ENCODE data around the gene FUT6. TPM values are rescaled to one million over a fixed set of nuclear protein-coding genes. Genes with fewer than 3 reads are reported as not detected.
A peak's percentile ranks its signal among the peaks of the same experiment; 100 is the strongest.

Gene FUT6
- total RNA-seq, 2 experiments from 2014 or later = not detected

DNA sequence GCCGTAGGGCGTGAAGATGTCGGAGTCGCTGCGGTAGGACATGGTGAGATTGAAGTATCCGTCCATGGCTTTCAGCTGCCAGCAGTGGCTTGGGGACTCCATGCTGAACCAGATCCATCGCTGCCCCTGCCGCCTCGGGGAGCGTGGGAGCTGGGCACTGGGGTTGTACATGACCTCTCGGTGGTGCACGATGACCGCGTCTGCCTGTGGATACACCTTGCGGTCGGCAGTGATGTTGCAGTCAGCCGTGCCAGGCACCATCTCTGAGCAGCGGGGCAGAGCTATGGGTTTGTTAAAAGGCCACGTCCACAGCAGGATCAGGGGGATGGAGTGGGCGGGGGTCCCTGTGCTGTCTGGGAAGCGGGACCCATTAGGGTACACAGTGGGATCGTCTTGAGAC lies 7.4 kb downstream of the FUT6 start:
- ChIA-PET CTCF (ENCODE audit: unreplicated experiment) (no interaction called here), POLR2A (no interaction called here)
- no peak overlapping the region for H3K27ac ChIP-seq (ENCODE audit: low read depth, low read length, poor library complexity, severe bottlenecking)
- H3K4me2 ChIP-seq (ENCODE audit: low read length) = no peak overlapping the region
- intact Hi-C loops (cut with micrococcal nuclease; ENCODE audit: unreplicated experiment) = no loop called here
- no peaks in the 10 kb centered on the region for H3K79me2 ChIP-seq (ENCODE audit: insufficient read depth, low read depth, low read length)
- H3K9me2 ChIP-seq (ENCODE audit: insufficient read depth, low read length) = no peaks in the 10 kb centered on the region
- no peaks in the 10 kb centered on the region for H4K20me1 ChIP-seq (ENCODE audit: insufficient read depth, low read length)
- no peak overlapping the region for H3K4me3 ChIP-seq (ENCODE audit: low read depth, low read length, poor library complexity, severe bottlenecking)
- no peak overlapping the region for H2AFZ ChIP-seq (ENCODE audit: low read length)
- H3K9me3 ChIP-seq (ENCODE audit: low read length) = no peaks in the 10 kb centered on the region
- TF ChIP-seq EZH2phosphoT487 (IDR thresholded peaks at IDR 0.05; ENCODE audit: borderline replicate concordance, low read depth, low read length) = no peak
- TF ChIP-seq, protein P1, sequence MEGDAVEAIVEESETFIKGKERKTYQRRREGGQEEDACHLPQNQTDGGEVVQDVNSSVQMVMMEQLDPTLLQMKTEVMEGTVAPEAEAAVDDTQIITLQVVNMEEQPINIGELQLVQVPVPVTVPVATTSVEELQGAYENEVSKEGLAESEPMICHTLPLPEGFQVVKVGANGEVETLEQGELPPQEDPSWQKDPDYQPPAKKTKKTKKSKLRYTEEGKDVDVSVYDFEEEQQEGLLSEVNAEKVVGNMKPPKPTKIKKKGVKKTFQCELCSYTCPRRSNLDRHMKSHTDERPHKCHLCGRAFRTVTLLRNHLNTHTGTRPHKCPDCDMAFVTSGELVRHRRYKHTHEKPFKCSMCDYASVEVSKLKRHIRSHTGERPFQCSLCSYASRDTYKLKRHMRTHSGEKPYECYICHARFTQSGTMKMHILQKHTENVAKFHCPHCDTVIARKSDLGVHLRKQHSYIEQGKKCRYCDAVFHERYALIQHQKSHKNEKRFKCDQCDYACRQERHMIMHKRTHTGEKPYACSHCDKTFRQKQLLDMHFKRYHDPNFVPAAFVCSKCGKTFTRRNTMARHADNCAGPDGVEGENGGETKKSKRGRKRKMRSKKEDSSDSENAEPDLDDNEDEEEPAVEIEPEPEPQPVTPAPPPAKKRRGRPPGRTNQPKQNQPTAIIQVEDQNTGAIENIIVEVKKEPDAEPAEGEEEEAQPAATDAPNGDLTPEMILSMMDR (conservative IDR thresholded peaks at IDR 0.05; ENCODE audit: low read length) = no peak
- H3K4me1 ChIP-seq (ENCODE audit: insufficient read depth, low read length, poor library complexity, severe bottlenecking) = peaks cover 20% of the 10 kb centered on the region
- no TSS peak for BruUV-seq (replicated peaks)
- H3K36me3 ChIP-seq (ENCODE audit: insufficient read depth, low read length) = no peaks in the 10 kb centered on the region
- no peak for DNase-seq (ENCODE audit: low spot score)

DNA sequence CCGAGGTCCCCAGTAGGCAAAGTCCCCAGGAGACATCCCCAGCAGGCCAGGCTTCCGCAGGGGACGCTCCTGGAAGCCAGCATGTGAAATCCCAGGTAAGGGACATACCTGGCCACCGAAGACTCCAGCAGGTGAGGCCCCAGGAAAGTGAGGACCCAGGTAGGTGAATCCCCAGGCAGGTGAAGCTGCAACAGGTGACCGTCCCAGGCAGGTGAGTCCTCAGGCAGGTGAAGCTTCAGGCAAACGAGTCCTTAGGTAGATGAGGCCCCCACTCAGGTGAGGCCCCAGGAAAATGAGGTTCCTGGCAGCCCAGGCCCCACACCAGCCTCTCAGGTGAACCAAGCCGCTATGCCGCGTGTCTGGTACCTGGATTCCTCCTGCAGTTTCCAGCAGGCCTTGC lies 8.3 kb downstream of the FUT6 start:
- DNase-seq (ENCODE audit: low spot score) = no peak
- POLR2A ChIA-PET = no interaction called here
- Histone ChIP-seq H3K9me2 (ENCODE audit: insufficient read depth, low read length) (no peaks in the 10 kb centered on the region), H3K4me2 (ENCODE audit: low read length) (no peak overlapping the region), H3K27ac (ENCODE audit: low read depth, low read length, poor library complexity, severe bottlenecking) (no peak overlapping the region), H4K20me1 (ENCODE audit: insufficient read depth, low read length) (no peaks in the 10 kb centered on the region), H3K79me2 (ENCODE audit: insufficient read depth, low read depth, low read length) (no peaks in the 10 kb centered on the region), H2AFZ (ENCODE audit: low read length) (no peak overlapping the region), H3K4me1 (ENCODE audit: insufficient read depth, low read length, poor library complexity, severe bottlenecking) (peaks cover 29% of the 10 kb centered on the region), H3K4me3 (ENCODE audit: low read depth, low read length, poor library complexity, severe bottlenecking) (no peak overlapping the region), H3K36me3 (ENCODE audit: insufficient read depth, low read length) (no peaks in the 10 kb centered on the region), H3K9me3 (ENCODE audit: low read length) (no peaks in the 10 kb centered on the region)
- intact Hi-C loops (cut with micrococcal nuclease; ENCODE audit: unreplicated experiment) = no loop called here
- TF ChIP-seq, protein P1 (conservative IDR thresholded peaks at IDR 0.05; ENCODE audit: low read length) = no peak
- BruUV-seq (replicated peaks) = no TSS peak
- CTCF ChIA-PET (ENCODE audit: unreplicated experiment) = no interaction called here

DNA sequence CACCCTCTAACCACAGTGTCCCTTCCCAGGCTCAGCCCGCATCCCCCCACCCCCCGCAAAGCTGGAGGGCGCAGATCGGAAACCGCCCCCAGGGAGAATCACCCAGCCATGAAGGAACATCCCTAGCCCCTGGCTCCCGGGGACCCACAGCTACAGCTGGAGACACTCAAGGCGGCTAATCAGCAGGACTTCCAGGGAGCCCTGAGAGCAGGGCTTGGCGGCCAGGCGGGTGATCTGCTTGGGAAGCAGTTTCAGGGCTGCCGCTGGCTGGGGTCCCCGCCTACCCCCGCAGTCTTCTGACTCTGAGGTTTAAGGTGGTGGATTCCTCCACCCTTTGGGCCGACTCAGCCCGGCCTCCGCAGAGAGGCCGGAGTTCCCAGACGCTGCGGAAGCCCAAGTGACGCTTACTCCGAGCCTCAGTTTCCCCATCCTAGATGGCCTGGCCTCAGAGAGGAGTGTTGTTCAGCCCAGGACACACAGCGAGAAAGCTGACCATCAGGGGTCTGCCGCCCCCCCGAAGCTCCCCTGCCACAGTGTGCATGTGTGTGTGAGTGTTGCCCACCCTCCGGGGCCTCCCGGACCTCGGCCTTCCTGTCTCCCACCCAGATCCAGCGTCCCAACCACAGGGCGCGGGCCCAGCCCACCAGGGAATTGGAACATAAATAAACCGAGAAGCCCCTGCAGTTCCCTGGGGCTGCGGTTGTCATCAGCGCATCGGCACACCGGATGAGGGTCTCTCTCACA lies 9.8 kb downstream of the FUT6 start:
- Histone ChIP-seq H3K27ac (ENCODE audit: low read depth, low read length, poor library complexity, severe bottlenecking) (no peak overlapping the region), H2AFZ (ENCODE audit: low read length) (no peak overlapping the region), H3K9me3 (ENCODE audit: low read length) (no peaks in the 10 kb centered on the region), H3K79me2 (ENCODE audit: insufficient read depth, low read depth, low read length) (no peaks in the 10 kb centered on the region), H3K4me3 (ENCODE audit: low read depth, low read length, poor library complexity, severe bottlenecking) (peak overlapping the region; percentile 72), H3K9me2 (ENCODE audit: insufficient read depth, low read length) (no peaks in the 10 kb centered on the region), H3K4me1 (ENCODE audit: insufficient read depth, low read length, poor library complexity, severe bottlenecking) (peaks cover 37% of the 10 kb centered on the region), H4K20me1 (ENCODE audit: insufficient read depth, low read length) (no peaks in the 10 kb centered on the region), H3K36me3 (ENCODE audit: insufficient read depth, low read length) (no peaks in the 10 kb centered on the region), H3K4me2 (ENCODE audit: low read length) (peak overlapping the region; percentile 95)
- no peak for DNase-seq (ENCODE audit: low spot score)
- CTCF ChIA-PET (ENCODE audit: unreplicated experiment) = interaction anchor here (1.0 kb wide), 1 partner anchor 26 kb away, joined by 3 read pairs; no protein-coding TSS in a partner anchor
- TF ChIP-seq EZH2phosphoT487 (IDR thresholded peaks at IDR 0.05; ENCODE audit: borderline replicate concordance, low read depth, low read length) = no peak
- TF ChIP-seq, protein P1 (conservative IDR thresholded peaks at IDR 0.05; ENCODE audit: low read length) = no peak
- POLR2A ChIA-PET = interaction anchor here (0.6 to 2.3 kb wide), 4 partner anchors 15 to 149 kb away, joined by 3 to 11 read pairs (median 4); partner anchors contain the start of genes RANBP3 and VMAC
- intact Hi-C loops (cut with micrococcal nuclease; ENCODE audit: unreplicated experiment) = no loop called here
- BruUV-seq (replicated peaks) = no TSS peak
